C4-2B (cell line): Measurements from ENCODE around the gene ADGRV1.

Source experiments
- CTCF ChIP-seq: fragments of 450-650 bp; conservative IDR thresholded peaks from 2 replicates; pipeline ENCODE4 v1.5.1; 2017; ENCODE audit warnings: mild to moderate bottlenecking
- ZFX ChIP-seq: fragments of 450-650 bp; IDR thresholded peaks from 2 replicates; pipeline ENCODE4 v1.6.1; 2017

- TF ChIP-seq CTCF (no peak), ZFX (no peak)
Measured at GRCh38 chr5:90853750-90854149, 295.2 kb downstream of the ADGRV1 start.
